ENCODE data around the gene FAF1.

DNA sequence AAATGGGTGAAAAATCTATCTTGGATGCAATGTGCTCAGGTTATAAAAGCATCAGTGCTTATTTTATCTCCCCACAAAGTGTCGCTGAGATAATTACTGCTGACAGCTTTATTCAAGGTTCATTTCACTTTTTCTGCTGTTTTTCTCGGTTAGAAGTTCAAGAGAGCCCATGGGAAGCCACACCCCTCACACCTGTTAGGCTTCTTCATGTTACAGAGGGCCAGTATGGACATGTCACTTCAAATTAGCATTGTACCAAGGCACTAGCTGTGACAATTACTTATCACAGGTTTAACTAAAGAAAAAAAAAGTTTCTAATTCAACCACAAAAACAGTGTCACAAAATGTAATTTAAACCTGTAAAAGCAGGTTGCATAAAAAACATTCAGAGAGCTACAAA, 349.5 kb downstream of the FAF1 start:
- TF ChIP-seq, protein P1, sequence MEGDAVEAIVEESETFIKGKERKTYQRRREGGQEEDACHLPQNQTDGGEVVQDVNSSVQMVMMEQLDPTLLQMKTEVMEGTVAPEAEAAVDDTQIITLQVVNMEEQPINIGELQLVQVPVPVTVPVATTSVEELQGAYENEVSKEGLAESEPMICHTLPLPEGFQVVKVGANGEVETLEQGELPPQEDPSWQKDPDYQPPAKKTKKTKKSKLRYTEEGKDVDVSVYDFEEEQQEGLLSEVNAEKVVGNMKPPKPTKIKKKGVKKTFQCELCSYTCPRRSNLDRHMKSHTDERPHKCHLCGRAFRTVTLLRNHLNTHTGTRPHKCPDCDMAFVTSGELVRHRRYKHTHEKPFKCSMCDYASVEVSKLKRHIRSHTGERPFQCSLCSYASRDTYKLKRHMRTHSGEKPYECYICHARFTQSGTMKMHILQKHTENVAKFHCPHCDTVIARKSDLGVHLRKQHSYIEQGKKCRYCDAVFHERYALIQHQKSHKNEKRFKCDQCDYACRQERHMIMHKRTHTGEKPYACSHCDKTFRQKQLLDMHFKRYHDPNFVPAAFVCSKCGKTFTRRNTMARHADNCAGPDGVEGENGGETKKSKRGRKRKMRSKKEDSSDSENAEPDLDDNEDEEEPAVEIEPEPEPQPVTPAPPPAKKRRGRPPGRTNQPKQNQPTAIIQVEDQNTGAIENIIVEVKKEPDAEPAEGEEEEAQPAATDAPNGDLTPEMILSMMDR (IDR thresholded peaks at IDR 0.05) = no peak
- no peak for TF ChIP-seq POLR2A (IDR thresholded peaks at IDR 0.05)

All from esophagus squamous epithelium (tissue), 4 donors.